Subcutaneous adipose tissue (tissue), 4 donors: ENCODE data around the gene CNTNAP2. TPM values are rescaled to one million over a fixed set of nuclear protein-coding genes. Genes with fewer than 3 reads are reported as not detected.

Experiments
- CTCF ChIP-seq: fragments of 450-650 bp; IDR thresholded peaks from one replicate; pipeline ENCODE4 v1.5.1; 2016; ENCODE audit warnings: low read depth, mild to moderate bottlenecking, control low read depth, antibody characterized with exemption, moderate library complexity
- total RNA-seq, 4 donors: library from RNA; depleted of rRNA; stranded (reverse); fragments of >200 nt; gene quantifications; one replicate each; pipeline ENCODE4 v1.1.0, GENCODE V29; 2016

The CNTNAP2 gene
- total RNA-seq, 4 donors from 2014 or later = not detected

GRCh38 chr7:148410905-148411304, 2294.3 kb downstream of the CNTNAP2 start:
- no peak for TF ChIP-seq CTCF

- TF ChIP-seq CTCF = no peak
Measured at GRCh38 chr7:148412691-148413090, 2296.1 kb downstream of the CNTNAP2 start.

- TF ChIP-seq CTCF = no peak
Measured at GRCh38 chr7:148419856-148420832, 2303.5 kb downstream of the CNTNAP2 start.

GRCh38 chr7:148422030-148422429, 2305.4 kb downstream of the CNTNAP2 start:
- TF ChIP-seq CTCF = no peak

GRCh38 chr7:148433521-148434180, 2317.1 kb downstream of the CNTNAP2 start:
- no peak for TF ChIP-seq CTCF

GRCh38 chr7:148434181-148434757, 2317.7 kb downstream of the CNTNAP2 start:
- TF ChIP-seq CTCF = no peak

- no peak for TF ChIP-seq CTCF
Measured at GRCh38 chr7:148434887-148435286, 2318.3 kb downstream of the CNTNAP2 start.
